IPS DF 6.9 (cell line): Measurements from ENCODE around the gene ATF3.
"Not testable (repeated sequence)": the region's sequence is repeated elsewhere in the genome, so short reads cannot be mapped to it uniquely, and the experiment has no call there.

Experiments used
- DNase-seq: peaks from one replicate; pipeline ENCODE4 v3.0.0-alpha.2; 2013; ENCODE audit warnings: low read depth, low spot score
- H3K27ac ChIP-seq: one replicate; pipeline ENCODE4 v1.5.1; 2013; ENCODE audit warnings: low read length, control low read depth
- H3K27me3 ChIP-seq: 2 replicates; pipeline ENCODE4 v1.6.1; 2013; ENCODE audit warnings: mild to moderate bottlenecking, low read length; ENCODE audit not compliant: control insufficient read depth, insufficient read depth
- H3K36me3 ChIP-seq: 2 replicates; pipeline ENCODE4 v1.6.1; 2013; ENCODE audit warnings: low read length; ENCODE audit not compliant: control insufficient read depth, insufficient read depth
- H3K4me1 ChIP-seq: 2 replicates; pipeline ENCODE4 v1.6.1; 2013; ENCODE audit warnings: low read length; ENCODE audit not compliant: control insufficient read depth, insufficient read depth
- H3K4me3 ChIP-seq: 2 replicates; pipeline ENCODE4 v1.5.1; 2013; ENCODE audit warnings: mild to moderate bottlenecking, low read length
- H3K9me3 ChIP-seq: 2 replicates; pipeline ENCODE4 v1.6.1; 2013; ENCODE audit warnings: low read length, inconsistent platforms; ENCODE audit not compliant: control insufficient read depth, insufficient read depth
- WGBS: extraction: QIAGEN DNeasy Blood & Tissue Kit; methylation state at CpG from one replicate; pipeline ENCODE4 v1.1.7; 2013; ENCODE audit warnings: mixed read lengths, missing lambda C conversion rate; ENCODE audit not compliant: insufficient read length, insufficient coverage; 5-methylcytosine and 5-hydroxymethylcytosine counted together

ATF3 gene

GRCh38 chr1:212629450-212630157, 21.0 kb downstream of the ATF3 start:
- Histone ChIP-seq H3K27me3 (no peaks in the 10 kb centered on the region), H3K36me3 (no peaks in the 10 kb centered on the region), H3K4me1 (peaks cover 3% of the 10 kb centered on the region; the same call in 1 of the 2 replicates), H3K9me3 (no peaks in the 10 kb centered on the region), H3K27ac (no peak overlapping the region), H3K4me3 (no peak overlapping the region)
- WGBS, result no CpG with 5 or more reads among the region's 5 CpGs
- no peak for DNase-seq

- Histone ChIP-seq H3K27ac (no peak overlapping the region), H3K4me1 (peaks cover 3% of the 10 kb centered on the region; the same call in 1 of the 2 replicates), H3K4me3 (no peak overlapping the region), H3K36me3 (no peaks in the 10 kb centered on the region), H3K27me3 (no peaks in the 10 kb centered on the region), H3K9me3 (no peaks in the 10 kb centered on the region)
- peak; percentile 50 for DNase-seq
- WGBS, result no CpG with 5 or more reads among the region's 16 CpGs
Observed at GRCh38 chr1:212630158-212630900, 21.8 kb downstream of the ATF3 start.

DNA sequence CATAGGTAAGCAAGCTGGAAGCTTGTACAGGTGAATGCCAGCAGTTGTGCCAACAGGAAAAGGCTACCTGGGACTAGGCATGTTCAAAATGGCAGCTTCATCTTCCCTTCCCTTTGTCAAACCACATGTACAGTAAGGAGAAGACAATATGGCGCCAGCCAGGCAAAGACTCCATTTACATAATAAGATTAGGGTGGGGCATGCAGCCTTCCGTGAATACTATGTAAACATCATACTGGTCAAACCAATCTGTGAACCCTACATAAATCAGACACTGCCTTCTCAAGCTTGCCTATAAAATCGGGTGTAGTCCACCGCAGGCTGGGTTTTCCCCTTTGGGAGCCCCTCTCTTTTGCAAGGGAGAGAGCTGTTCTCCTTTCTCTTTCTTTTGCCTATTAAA, 24.6 kb downstream of the ATF3 start:
- H3K27me3 ChIP-seq, result no peaks in the 10 kb centered on the region
- no peaks in the 10 kb centered on the region for H3K36me3 ChIP-seq
- no peaks in the 10 kb centered on the region for H3K9me3 ChIP-seq
- no CpG with 5 or more reads among the region's 4 CpGs for WGBS
- H3K4me3 ChIP-seq, result no peak overlapping the region
- DNase-seq, result no peak
- H3K27ac ChIP-seq, result no peak overlapping the region
- H3K4me1 ChIP-seq, result peaks cover 3% of the 10 kb centered on the region; the same call in 1 of the 2 replicates

GRCh38 chr1:212634252-212634651, 25.7 kb downstream of the ATF3 start:
- H3K4me3 ChIP-seq, result no peak overlapping the region
- no CpG with 5 or more reads among the region's 2 CpGs for WGBS
- H3K4me1 ChIP-seq, result peaks cover 3% of the 10 kb centered on the region; the same call in 1 of the 2 replicates

DNA sequence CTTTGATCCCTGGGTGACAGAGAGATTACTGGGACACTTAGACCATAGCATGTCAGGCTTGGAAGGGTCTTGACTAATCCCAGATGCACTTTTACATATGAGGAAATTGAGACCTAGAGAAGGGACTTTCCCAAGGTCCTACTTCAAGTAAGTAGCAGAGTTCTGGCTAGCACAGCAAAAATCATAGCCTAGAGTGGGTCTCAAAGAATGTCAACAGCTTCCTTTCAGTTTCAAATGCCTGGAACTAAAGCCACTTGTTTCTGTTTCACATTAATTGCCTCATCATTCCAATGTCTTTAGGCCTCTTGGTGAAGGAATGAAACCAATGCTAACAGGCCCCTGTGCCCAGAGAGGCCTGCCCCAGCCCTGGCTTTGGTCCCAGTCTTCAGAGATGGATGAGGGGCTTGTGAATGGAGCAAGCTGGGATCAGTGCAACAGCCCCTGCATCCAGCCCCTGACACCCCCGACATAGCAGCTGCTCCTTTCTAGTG, 26.6 kb downstream of the ATF3 start:
- DNase-seq, result no peak
- no CpG with 5 or more reads among the region's 1 CpG for WGBS
- Histone ChIP-seq H3K4me3 (no peak overlapping the region), H3K36me3 (no peaks in the 10 kb centered on the region), H3K9me3 (no peaks in the 10 kb centered on the region), H3K4me1 (0 out of 2 replicates have a peak, but pooled peaks cover under 1% of the 10 kb centered on the region), H3K27me3 (no peaks in the 10 kb centered on the region), H3K27ac (no peak overlapping the region)

More at GRCh38 chr1:212634252-212634651, 25.7 kb downstream of the ATF3 start:
- Histone ChIP-seq H3K36me3 (no peaks in the 10 kb centered on the region), H3K9me3 (no peaks in the 10 kb centered on the region), H3K27ac (no peak overlapping the region), H3K27me3 (no peaks in the 10 kb centered on the region)
- DNase-seq, result no peak

GRCh38 chr1:212637902-212638301, 29.3 kb downstream of the ATF3 start:
- WGBS, result no CpG with 5 or more reads among the region's 5 CpGs
- Histone ChIP-seq H3K9me3 (no peaks in the 10 kb centered on the region), H3K36me3 (no peaks in the 10 kb centered on the region), H3K27ac (no peak overlapping the region), H3K4me1 (no peaks in the 10 kb centered on the region), H3K4me3 (no peak overlapping the region), H3K27me3 (no peaks in the 10 kb centered on the region)
- DNase-seq, result no peak

DNA sequence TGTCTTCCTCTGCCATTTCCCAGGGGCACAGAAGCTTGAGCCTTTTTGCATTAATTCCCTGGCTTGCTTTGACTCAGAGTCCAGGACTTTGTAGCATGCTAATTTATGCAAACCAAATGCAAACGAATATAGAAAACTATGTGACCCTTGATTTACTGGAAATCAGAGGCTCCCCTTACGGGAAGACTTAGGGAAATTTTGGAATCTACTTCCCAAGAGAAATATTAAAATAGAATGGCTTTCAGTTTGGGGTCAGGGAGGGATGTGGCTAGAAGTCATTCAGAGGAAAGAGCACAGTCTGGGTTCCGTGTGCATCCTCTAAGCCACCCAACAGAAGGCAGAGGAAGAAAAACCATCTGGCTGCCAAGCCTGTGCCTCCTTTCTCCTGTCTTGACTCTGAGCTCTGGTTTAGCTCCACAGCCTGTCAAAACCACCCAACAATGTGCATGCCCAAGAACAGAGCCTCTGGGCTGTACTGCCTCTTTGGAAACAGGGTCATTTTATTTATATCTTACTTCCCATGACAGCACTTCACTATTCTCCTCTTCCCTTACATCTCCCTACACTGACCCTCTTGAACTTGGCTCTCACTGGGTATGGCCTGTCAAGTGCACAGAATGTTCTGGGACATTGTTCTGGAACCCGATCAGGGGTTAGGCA, 30.1 kb downstream of the ATF3 start:
- H3K27me3 ChIP-seq, result no peaks in the 10 kb centered on the region
- no peak overlapping the region for H3K27ac ChIP-seq
- no peak for DNase-seq
- no CpG with 5 or more reads among the region's 4 CpGs for WGBS
- no peaks in the 10 kb centered on the region for H3K36me3 ChIP-seq
- no peak overlapping the region for H3K4me3 ChIP-seq
- H3K9me3 ChIP-seq, result no peaks in the 10 kb centered on the region
- H3K4me1 ChIP-seq, result no peaks in the 10 kb centered on the region

DNA sequence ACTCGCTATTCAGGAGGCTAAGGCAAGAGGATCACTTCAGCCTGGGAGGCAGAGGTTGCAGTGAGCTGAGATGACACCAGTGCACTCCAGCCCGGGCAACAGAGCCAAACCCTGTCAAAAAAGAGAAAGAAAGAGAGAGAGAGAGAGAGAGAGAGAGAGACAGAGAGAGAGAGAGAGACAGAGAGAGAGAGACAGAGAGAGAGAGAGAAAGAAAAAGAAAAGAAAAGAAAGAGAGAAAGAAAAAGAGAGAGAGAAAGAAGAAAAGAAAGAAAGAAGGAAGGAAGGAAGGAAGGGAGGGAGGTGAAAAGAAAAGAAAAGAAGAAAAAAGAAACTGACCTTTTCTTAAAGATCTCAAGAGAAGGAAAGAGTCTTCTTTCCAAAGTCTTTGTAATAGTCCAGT, 31.0 kb downstream of the ATF3 start:
- H3K27me3 ChIP-seq, H3K27ac ChIP-seq, H3K4me3 ChIP-seq, H3K9me3 ChIP-seq, H3K4me1 ChIP-seq, H3K36me3 ChIP-seq, DNase-seq: not testable (repeated sequence)
- no CpG with 5 or more reads among the region's 2 CpGs for WGBS

GRCh38 chr1:212640223-212640878, 31.8 kb downstream of the ATF3 start:
- Histone ChIP-seq H3K27ac (no peak overlapping the region), H3K4me1 (no peaks in the 10 kb centered on the region), H3K9me3 (no peaks in the 10 kb centered on the region), H3K4me3 (no peak overlapping the region), H3K27me3 (no peaks in the 10 kb centered on the region), H3K36me3 (no peaks in the 10 kb centered on the region)
- WGBS, result no CpG with 5 or more reads among the region's 3 CpGs
- DNase-seq, result no peak

- no peaks in the 10 kb centered on the region for H3K27me3 ChIP-seq
- no peaks in the 10 kb centered on the region for H3K9me3 ChIP-seq
- H3K36me3 ChIP-seq, result no peaks in the 10 kb centered on the region
- no CpG with 5 or more reads among the region's 1 CpG for WGBS
- no peaks in the 10 kb centered on the region for H3K4me1 ChIP-seq
- H3K27ac ChIP-seq, result no peak overlapping the region
- no peak overlapping the region for H3K4me3 ChIP-seq
- no peak for DNase-seq
Observed at GRCh38 chr1:212641956-212642355, 33.4 kb downstream of the ATF3 start.
